OCI-LY7 (cell line): ENCODE measurements around the gene HDAC4. TPM values are rescaled to one million over a fixed set of nuclear protein-coding genes. Genes with fewer than 3 reads are reported as not detected.

Source experiments
- BruUV-seq: library from RNA; stranded (reverse); fragments of 400-500 nt; replicated peaks from 2 replicates; lab custom pipeline; 2021; lab: Mats Ljungman, UMichigan
- CTCF ChIA-PET: fragments of 300-600 bp; sonication (Branson Sonifier 250); formaldehyde crosslinking; loops from one replicate; lab custom pipeline; 2022; ENCODE audit warnings: antibody characterized with exemption; ENCODE audit not compliant: unreplicated experiment; lab: Charles Lee
- POLR2A ChIA-PET: fragments of 300-600 bp; sonication (Branson Sonifier 250); formaldehyde crosslinking; loops from one replicate; lab custom pipeline; 2022; ENCODE audit warnings: antibody characterized with exemption; lab: Charles Lee
- DNase-seq: peaks from one replicate; pipeline ENCODE4 v3.0.0-alpha.2; 2015; ENCODE audit warnings: low spot score
- H2AFZ ChIP-seq: fragments of 200-600 bp; sonication (generic), shearing (Covaris generic); 2 replicates; pipeline ENCODE4 v1.6.1; 2014; ENCODE audit warnings: mild to moderate bottlenecking, antibody characterized with exemption, low read length, moderate library complexity
- H3K27ac ChIP-seq: fragments of 200-600 bp; sonication (generic); 2 replicates; pipeline ENCODE4 v1.5.1; 2014; ENCODE audit warnings: mixed run types, low read depth, mild to moderate bottlenecking, moderate library complexity, low read length, inconsistent platforms; ENCODE audit not compliant: poor library complexity, severe bottlenecking
- H3K36me3 ChIP-seq: fragments of 200-600 bp; sonication (generic); 2 replicates; pipeline ENCODE4 v1.6.1; 2014; ENCODE audit warnings: mild to moderate bottlenecking, antibody characterized with exemption, low read length, moderate library complexity, mixed read lengths; ENCODE audit not compliant: insufficient read depth
- H3K4me1 ChIP-seq: fragments of 200-600 bp; sonication (generic); 2 replicates; pipeline ENCODE4 v1.5.1; 2014; ENCODE audit warnings: mild to moderate bottlenecking, low read length; ENCODE audit not compliant: insufficient read depth, poor library complexity, severe bottlenecking
- H3K4me2 ChIP-seq: fragments of 200-600 bp; sonication (generic); 2 replicates; pipeline ENCODE4 v1.6.1; 2014; ENCODE audit warnings: mild to moderate bottlenecking, low read length
- H3K4me3 ChIP-seq: fragments of 200-600 bp; sonication (generic); 2 replicates; pipeline ENCODE4 v1.5.1; 2014; ENCODE audit warnings: mild to moderate bottlenecking, low read depth, low read length; ENCODE audit not compliant: poor library complexity, severe bottlenecking
- H3K79me2 ChIP-seq: fragments of 200-600 bp; sonication (generic); 2 replicates; pipeline ENCODE4 v1.6.1; 2016; ENCODE audit warnings: low read depth, mild to moderate bottlenecking, low read length, moderate library complexity, mixed read lengths; ENCODE audit not compliant: insufficient read depth
- H3K9me2 ChIP-seq: fragments of 200-600 bp; sonication (generic); 2 replicates; pipeline ENCODE4 v1.6.1; 2016; ENCODE audit warnings: mild to moderate bottlenecking, low read length, mixed read lengths; ENCODE audit not compliant: insufficient read depth
- H3K9me3 ChIP-seq: fragments of 200-600 bp; sonication (generic); 2 replicates; pipeline ENCODE4 v1.6.1; 2014; ENCODE audit warnings: mild to moderate bottlenecking, mixed run types, low read length, mixed read lengths
- H4K20me1 ChIP-seq: fragments of 200-600 bp; sonication (generic); 2 replicates; pipeline ENCODE4 v1.6.1; 2014; ENCODE audit warnings: mild to moderate bottlenecking, antibody characterized with exemption, low read length, moderate library complexity, mixed read lengths; ENCODE audit not compliant: insufficient read depth
- EZH2phosphoT487 ChIP-seq: fragments of 200-600 bp; sonication (generic); IDR thresholded peaks from 2 replicates; pipeline ENCODE4 v1.6.1; 2018; ENCODE audit warnings: low read depth, borderline replicate concordance, mild to moderate bottlenecking, mixed run types, antibody characterized with exemption, low read length, moderate library complexity, mixed read lengths
- intact Hi-C: fragments of 100-400 bp; cut with micrococcal nuclease; formaldehyde crosslinking; loops from one replicate; pipeline ENCODE4 v1.10.0; 2022; ENCODE audit not compliant: unreplicated experiment
- total RNA-seq, 2 experiments: library from RNA; depleted of rRNA in 1 of 2; stranded (reverse); fragments of >200 nt in 1 of 2; shearing (Covaris generic) in 1 of 2; gene quantifications; 2 replicates each; pipeline ENCODE4 v1.2.3, GENCODE V29; 2014 to 2022
- TF ChIP-seq, protein P1 (sequence below): fragments of 200-600 bp; sonication (generic); conservative IDR thresholded peaks from 2 replicates; pipeline ENCODE4 v1.5.1; 2014; ENCODE audit warnings: mild to moderate bottlenecking, antibody characterized with exemption, low read length, moderate library complexity, mixed read lengths

Gene HDAC4
- total RNA-seq, 2 experiments from 2014 or later, result 10.2 to 20.6 TPM

DNA sequence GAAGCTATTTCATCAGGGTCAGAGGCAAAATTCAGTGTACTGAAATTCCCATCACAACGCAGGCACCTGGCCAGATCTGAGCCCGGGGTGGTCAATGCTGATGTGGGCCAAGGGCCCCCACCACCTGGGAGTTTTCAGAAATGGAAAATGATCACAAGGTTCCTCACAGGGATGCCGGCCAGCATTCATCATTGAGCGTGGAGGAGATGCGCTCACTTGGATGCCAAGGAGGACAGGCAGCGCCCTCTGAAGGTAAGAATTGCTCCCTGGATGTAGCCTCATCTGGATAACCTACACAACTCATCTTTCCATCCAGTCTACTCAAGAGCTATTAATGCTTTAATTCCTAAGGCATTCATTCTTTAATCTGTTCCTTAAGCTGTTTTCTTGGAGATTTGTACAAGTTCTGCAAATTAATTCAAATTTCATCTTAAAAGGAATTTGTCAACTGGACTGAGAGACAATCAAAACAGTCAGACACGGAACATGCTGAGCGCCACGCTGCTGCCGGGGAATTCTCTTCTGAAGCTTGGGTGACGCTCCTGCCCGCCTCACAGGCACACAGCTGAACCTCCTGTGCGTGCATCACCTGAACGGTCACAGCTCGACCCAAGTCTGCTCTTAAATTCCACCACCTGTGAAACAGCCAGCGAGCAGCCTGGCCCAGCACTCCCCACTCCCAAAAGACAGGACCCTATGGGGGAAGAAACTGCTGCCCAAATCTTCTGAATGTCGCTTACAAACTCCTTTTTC lies 206.7 kb downstream of the HDAC4 start:
- intact Hi-C loops, result no loop called here
- Histone ChIP-seq H3K4me3 (no peak overlapping the region), H3K4me1 (no peaks in the 10 kb centered on the region), H3K79me2 (no peaks in the 10 kb centered on the region), H3K9me2 (no peaks in the 10 kb centered on the region), H2AFZ (no peak overlapping the region), H3K4me2 (no peak overlapping the region), H3K36me3 (no peaks in the 10 kb centered on the region), H3K9me3 (no peaks in the 10 kb centered on the region), H3K27ac (no peak overlapping the region), H4K20me1 (no peaks in the 10 kb centered on the region)
- POLR2A ChIA-PET, result no interaction called here
- CTCF ChIA-PET, result interaction anchor here (0.6 kb wide), 1 partner anchor 23 kb away, joined by 4 read pairs; no protein-coding TSS in a partner anchor
- TF ChIP-seq EZH2phosphoT487, result no peak
- TF ChIP-seq, protein P1, sequence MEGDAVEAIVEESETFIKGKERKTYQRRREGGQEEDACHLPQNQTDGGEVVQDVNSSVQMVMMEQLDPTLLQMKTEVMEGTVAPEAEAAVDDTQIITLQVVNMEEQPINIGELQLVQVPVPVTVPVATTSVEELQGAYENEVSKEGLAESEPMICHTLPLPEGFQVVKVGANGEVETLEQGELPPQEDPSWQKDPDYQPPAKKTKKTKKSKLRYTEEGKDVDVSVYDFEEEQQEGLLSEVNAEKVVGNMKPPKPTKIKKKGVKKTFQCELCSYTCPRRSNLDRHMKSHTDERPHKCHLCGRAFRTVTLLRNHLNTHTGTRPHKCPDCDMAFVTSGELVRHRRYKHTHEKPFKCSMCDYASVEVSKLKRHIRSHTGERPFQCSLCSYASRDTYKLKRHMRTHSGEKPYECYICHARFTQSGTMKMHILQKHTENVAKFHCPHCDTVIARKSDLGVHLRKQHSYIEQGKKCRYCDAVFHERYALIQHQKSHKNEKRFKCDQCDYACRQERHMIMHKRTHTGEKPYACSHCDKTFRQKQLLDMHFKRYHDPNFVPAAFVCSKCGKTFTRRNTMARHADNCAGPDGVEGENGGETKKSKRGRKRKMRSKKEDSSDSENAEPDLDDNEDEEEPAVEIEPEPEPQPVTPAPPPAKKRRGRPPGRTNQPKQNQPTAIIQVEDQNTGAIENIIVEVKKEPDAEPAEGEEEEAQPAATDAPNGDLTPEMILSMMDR, result peak; percentile 44
- BruUV-seq, result no TSS peak
- no peak for DNase-seq

DNA sequence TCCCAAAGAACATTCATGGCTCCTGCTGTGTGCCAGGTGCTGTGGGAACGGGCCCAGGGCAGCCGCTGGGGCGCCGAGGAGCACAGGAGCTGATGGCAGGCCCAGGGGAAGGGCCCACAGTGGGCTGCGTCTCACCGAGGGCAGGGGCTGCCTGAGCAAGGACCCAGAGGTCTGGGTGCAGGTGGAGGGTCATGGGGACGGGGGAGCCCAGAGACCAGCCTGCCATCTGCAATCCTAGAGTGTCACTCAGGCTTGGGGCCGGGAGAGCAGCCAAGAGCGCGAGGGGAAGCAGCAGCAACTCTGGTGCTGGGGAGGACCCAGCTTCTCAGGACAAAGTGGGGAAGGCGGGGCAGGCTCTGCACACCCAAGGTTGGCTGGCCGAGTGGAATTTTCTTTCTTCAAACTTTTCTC lies 207.4 kb downstream of the HDAC4 start:
- POLR2A ChIA-PET, result no interaction called here
- Histone ChIP-seq H3K4me3 (no peak overlapping the region), H3K27ac (no peak overlapping the region), H3K4me1 (no peaks in the 10 kb centered on the region), H4K20me1 (no peaks in the 10 kb centered on the region), H3K4me2 (no peak overlapping the region), H3K79me2 (no peaks in the 10 kb centered on the region), H3K9me2 (no peaks in the 10 kb centered on the region), H3K9me3 (no peaks in the 10 kb centered on the region), H2AFZ (no peak overlapping the region), H3K36me3 (no peaks in the 10 kb centered on the region)
- intact Hi-C loops, result no loop called here
- BruUV-seq, result no TSS peak
- TF ChIP-seq EZH2phosphoT487, result no peak
- TF ChIP-seq, protein P1, result no peak
- no peak for DNase-seq
- CTCF ChIA-PET, result no interaction called here

DNA sequence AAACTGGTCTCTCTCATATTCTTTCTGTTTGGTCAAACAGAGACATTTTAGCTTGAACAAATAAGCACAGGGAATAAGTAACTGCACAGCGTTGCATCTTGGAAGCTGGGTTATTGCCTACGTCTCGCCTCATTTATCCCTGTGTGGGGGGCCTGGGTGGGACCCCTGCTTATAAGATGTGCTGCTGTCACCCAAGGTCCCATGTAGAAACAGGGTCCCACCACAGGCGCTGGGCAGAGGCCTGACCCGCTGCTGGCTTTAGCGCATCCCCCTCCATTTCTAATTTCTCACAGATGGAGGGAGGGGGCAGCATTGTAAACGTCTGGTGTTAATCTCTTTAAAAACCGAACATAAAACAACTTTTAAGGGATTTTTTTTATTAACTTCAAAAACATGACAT lies 207.8 kb downstream of the HDAC4 start:
- Histone ChIP-seq H3K27ac (no peak overlapping the region), H3K36me3 (no peaks in the 10 kb centered on the region), H3K4me1 (no peaks in the 10 kb centered on the region), H3K9me2 (no peaks in the 10 kb centered on the region), H3K9me3 (no peaks in the 10 kb centered on the region), H2AFZ (no peak overlapping the region), H3K4me2 (no peak overlapping the region), H3K79me2 (no peaks in the 10 kb centered on the region), H3K4me3 (no peak overlapping the region), H4K20me1 (no peaks in the 10 kb centered on the region)
- TF ChIP-seq EZH2phosphoT487, result no peak
- TF ChIP-seq, protein P1, result no peak
- ChIA-PET CTCF (no interaction called here), POLR2A (no interaction called here)
- intact Hi-C loops, result no loop called here
- no TSS peak for BruUV-seq
- DNase-seq, result no peak
